HG03103 (cell line): ENCODE results near the gene B9D1.

ENCODE experiments used
- ATAC-seq: cut with Tn5 transposase; IDR thresholded peaks from one replicate; pipeline ENCODE4 v1.9.1; 2021; ENCODE audit warnings: low read depth; ENCODE audit not compliant: unreplicated experiment

Gene B9D1

DNA sequence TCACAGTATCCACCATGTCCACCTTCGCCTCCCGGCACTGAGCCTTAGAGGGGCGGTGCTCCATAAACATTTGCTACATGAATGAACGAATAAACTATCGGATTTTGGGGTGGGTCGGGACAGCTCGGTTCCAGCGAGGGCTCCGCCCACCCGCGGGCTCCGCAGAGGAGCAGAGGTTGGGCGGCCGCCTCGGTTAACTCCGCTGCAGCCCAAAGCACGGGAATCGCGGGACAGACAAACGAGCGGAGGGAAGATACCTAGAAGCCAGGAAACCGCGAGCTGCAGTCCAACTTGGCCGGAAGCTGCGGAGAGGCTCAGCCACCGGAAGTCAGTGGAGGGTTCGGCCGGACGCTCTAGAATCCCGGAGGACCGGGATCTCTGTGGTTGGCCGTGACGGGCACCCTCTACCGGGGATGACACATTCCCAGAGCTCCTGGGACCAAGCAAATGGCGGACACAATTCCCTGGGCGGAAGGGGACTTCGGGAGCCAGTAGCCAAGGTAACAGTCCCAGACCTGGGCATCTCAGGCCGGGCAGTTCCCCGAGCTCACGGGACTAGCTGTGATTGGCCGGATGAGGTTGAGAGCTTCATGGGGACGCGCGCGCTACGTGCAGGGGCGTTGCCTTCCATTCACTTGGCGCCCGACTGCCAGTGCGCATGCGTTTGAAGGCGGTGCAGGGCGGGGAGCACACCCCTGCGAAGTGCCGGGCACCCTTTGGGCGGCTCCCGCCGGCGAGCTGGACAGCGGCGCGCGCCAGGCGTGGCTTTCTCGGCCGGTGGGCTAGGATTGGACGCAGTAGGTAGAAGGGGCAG is 15.3 kb upstream of the B9D1 start:
- peak; percentile 91 for ATAC-seq

DNA sequence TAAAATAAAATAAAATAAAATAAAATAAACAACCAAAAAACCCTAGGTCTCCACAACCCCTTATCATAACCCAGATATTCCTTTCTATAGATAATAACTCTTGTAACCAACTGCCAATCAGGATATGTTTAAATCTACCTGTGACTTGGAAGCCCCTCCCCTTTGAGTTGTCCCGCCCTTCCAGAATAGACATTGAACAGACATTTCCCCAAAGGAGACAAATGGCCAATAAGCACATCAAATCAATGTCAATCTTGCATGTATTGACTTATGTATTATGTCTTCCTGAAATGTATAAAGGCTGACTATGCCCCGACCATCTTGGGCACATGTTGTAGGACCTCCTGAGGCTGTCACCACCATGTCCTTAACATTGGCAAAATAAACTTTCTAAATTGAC is 14.3 kb upstream of the B9D1 start:
- no peak for ATAC-seq

DNA sequence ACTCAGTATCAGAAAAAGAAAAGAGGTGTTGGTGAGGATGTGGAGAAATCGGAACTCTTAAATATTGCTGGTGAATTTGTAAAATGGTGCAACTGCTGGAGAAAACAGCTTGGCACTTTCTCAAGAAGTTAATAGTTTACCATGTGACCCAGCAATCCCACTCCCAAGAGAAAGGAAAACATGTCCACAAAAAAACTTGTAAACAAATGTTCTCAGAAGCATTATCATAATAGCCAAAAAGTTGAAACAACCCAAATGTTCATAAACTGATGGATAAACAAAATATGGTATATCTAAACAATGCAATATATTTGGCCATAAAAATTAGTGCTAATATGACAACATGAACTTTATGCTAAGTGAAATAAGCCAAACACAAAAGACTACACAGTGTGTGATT is 13.2 kb upstream of the B9D1 start:
- no peak for ATAC-seq

- ATAC-seq: no peak
Measured at GRCh38 chr17:19374136-19374535, 11.6 kb upstream of the B9D1 start.

DNA sequence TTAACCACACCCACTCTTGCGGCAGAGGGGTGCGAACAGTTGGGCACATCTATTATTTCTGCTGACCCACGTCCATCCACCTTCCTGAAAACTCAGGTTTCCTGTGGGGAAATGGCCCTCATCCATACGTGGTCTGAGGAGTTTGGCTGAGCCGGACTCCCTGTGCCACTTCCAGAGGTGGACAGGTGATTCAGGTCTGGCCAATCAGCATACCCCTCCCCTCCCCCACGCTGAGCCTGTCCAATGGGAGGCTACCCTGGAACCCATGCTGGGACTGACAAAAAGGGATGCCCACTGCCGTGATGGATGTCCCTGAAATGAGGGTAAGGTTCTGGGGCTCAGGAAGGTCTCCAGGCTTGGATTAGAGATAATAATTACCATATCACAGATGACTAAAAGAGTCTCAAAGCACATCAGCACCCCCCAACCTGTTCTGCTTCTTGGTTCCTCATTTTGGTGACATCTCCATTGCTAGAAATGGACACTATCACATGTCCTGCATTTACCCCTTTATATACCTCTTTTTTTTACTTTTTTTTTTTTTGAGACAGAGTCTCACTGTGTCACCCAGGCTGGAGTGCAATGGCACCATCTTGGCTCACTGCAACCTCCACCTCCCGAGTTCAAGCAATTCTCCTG is 10.5 kb upstream of the B9D1 start:
- ATAC-seq: no peak

DNA sequence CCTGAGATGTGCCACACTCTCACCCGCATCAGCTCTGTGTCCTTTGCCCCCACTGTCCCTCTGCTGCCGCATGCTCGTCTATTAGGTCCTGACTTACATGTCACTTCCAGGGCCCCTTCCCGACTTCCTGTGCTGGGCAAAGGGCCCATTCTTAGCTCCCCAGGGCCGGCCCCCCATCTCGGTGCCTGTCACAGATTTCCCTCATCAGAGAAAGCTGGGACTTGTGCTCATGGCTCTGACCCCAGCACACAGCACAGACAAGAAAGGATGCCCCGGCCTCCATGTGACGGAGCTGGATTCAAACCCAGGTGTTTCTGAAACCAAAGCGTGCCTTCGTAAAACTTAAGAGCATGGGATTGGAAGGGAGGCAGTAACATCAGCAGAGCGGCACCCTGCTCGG is 9.9 kb upstream of the B9D1 start:
- no peak for ATAC-seq

DNA sequence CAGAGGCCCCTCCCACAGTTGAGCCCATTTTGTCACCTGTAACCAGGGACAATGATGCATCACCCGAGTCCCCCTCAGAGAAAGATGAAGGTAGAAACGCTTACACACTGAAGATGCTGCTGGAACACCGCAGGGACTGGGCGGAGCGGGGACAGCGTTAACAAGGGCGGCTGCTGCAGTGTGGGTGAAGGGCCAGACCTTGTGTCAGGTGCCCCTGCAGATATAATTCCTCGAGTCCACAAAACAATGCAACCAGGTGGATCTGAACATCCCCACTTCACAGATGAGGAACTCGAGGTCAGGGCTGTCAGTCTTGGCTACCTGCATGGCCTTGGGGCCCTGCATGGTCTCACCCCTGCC is 9.5 kb upstream of the B9D1 start:
- no peak for ATAC-seq

DNA sequence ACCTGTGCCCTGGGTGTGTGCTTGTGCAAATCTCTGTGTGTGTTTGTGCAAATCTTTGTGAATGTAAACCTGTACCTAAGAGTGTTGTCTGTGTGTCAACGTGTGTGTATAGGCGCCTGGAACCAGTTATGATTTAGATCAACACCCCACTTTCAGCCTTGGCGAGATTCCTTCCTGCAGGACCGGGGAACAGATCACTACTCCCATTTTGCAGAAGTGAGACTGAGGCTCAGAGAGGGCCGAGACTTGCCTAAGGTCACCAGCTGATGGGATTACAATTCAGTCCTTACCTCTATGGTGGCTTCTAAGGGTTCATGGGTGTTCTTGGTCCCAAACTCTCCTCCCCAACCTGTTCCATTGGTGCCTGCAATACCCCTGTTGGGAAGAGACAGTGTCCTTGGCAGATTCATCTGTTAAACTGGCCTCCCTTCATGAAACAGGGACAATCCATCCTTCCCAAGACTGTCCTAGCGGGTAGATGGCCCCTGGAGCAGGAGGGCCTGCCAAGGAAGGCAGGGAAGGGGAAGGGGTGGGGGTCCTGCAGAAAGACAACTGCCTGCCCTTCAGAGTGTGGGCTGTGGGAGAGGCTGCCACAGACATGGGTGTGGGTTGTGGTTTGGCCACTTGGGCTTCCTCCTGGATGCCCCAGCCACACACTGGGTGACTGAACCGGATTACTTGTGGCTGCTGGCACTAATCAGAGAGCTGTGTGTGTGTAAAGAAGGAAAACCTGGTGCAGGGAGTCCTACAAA is 8.9 kb upstream of the B9D1 start:
- ATAC-seq: no peak

- ATAC-seq: no peak
Measured at GRCh38 chr17:19370493-19370960, 8.0 kb upstream of the B9D1 start.

- ATAC-seq: no peak
Measured at GRCh38 chr17:19369846-19370492, 7.4 kb upstream of the B9D1 start.

DNA sequence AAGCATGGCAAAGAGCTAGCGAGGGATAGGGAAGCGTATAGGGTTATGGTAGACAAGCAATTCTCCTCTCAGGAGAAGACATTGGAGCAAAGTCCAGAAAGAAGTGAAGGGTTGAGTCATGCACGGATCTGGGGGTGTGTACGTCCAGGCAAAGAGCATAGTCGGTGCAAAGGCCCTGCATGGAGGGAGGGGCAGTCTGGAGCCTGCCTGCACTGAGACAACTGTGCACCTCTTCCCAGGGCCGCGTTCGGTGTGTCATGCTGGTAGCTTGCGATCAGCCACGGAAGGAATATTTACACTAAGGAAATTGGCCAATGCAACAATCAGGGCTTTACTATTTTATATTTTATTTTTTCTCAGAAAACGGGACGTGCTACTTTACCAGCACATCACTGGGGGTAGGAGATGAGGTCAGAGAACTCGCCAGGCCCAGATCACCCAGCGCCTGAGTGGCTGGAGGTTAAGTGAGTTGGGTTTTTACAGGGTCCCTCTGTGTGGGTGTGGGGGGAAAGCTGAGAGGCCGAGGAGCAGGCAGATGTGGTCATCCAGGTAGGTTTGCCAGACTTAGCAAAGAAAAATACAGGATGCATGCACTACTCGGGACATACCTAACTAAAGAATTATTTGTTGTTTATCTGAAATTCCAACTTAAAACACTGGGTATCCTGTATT is 6.7 kb upstream of the B9D1 start:
- no peak for ATAC-seq

DNA sequence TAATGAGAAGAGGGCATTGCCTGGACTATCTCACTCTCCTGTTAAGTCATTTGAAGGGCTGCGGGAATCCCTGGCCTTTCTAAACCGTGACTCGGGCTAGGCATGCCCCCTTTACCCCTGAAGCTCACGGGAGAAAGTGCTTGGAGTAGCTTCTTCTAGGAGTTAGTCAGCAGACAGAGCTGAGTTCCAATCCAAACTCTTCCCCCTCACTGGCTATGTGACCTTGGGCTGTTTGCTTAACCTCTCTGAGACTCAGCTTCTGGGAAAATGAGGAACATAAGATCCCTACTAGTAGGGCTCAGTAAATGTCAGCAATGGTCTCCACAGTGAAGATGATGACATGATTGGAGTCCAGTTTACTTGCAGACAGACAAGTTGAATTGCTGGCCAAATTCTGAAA is 5.7 kb upstream of the B9D1 start:
- no peak for ATAC-seq

- ATAC-seq: no peak
Measured at GRCh38 chr17:19366637-19366972, 4.1 kb upstream of the B9D1 start.

DNA sequence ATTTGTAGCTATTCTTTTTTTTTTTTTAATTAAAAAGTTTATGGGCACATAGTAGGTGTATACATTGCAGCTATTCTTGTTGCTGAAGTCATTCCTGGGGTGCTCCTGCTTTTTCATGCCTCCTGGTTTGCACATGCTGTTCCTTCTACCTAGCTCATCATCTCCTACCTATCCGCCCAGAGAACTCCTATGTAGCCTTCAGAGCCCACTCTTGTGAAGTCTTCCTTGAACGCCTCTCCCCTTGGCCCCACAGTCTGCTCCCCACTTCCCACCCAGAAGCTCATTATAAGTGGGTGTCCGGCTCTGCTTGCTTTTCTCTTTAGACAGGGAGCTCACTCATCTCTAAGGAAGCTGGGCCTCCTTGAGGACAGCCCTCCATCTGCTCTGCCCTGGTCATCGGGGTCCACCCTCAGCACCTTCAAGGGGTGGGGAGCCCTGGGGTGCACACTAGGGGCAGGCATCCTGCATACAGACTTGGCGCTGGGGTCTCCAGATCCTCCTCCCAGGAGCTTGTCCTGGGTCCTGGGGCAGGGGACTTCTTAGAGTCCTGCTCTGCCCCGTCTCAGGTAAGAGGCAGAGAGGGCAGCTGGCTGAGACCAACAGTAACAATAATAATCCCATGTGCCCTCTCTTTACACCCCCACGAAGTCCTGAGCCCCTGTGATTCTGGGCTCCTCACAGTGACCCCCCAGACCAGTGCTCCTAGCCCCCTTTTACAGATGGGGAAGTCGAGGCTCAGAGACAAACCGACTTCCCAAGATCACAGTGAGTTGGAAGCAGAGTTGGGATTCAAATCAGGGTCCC is 3.5 kb upstream of the B9D1 start:
- no peak for ATAC-seq

DNA sequence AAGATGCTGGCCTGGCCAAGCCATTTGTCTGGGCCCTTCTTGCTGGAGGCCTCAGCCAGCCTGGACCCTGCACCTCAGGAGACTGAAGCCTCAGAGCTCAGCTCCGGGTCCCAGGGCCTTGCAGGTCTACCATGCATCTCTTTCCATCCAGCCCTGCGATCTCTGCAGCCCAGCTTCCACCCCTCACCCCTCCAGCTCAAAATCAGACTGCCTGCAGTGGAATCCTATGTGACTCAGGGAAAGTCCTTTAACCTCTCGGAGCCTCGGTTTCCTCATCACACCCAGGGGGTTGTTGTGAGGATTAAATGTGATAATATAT is 2.9 kb upstream of the B9D1 start:
- ATAC-seq: no peak

DNA sequence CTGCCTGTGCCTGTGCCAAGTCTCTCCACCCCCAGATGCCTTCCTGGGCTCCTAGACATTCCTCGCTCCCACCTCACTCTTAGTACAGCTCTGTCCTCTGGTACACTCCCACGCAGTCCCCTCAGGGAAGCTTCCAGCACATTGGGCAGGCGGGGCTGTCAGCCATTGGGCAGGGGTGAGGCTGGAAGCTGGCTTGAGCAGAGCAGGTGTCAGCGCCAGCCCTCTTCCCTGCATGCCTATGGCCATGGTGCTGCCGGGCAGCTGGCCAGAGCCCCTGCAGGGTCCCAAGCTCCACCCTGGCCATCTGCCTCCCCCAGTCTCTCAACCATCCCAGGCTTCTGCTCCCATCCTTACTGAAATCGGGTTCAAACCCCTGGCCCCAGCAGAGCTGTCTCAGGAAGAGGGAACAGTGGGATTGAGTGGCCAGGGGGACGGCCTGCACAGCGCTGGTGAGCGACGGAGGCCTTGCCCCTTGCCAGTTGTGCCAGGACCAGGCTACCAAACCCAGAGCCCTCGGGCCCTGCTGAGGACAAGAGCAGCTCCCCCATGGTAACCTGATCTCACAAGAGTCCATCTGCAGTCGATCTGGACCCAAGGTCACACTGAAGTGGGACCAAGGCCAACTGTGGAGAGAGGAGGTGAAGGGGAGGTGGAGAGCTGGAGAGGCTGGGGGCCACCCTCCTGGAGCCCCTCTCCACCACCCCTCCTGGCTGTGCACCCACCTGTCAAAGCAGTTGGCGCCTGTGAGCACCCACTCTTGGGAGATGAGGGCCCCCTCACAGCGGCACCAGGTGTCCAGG is 2.4 kb upstream of the B9D1 start:
- ATAC-seq: no peak

- no peak for ATAC-seq
Measured at GRCh38 chr17:19363460-19364035, 1.0 kb upstream of the B9D1 start.

DNA sequence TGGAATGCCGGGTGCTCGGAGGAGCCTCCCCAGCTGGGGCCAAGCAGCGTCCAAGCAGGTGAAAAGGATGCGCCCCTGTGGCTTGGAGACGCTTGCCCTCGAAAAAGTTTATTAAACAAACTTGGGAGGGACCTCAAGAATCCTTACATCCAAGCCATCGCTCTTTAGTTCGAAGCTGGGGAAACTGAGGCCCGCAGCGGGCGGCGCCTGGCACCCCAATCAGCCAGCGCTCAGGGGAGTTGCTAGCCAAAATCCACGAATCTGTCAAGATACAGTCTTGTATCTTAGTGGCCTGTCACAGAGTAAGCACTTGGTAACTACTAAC is 553 bp upstream of the B9D1 start:
- no peak for ATAC-seq

- no peak for ATAC-seq
Measured at GRCh38 chr17:19361944-19362276, 613 bp downstream of the B9D1 start.
